Measurements from ENCODE around the gene OPRM1. TPM values are rescaled to one million over a fixed set of nuclear protein-coding genes. Genes with fewer than 3 reads are reported as not detected.

Gene OPRM1
- total RNA-seq, 4 donors from 2014 or later, result not detected

GRCh38 chr6:154138793-154139192, 99.8 kb downstream of the OPRM1 start:
- no peak for DNase-seq (ENCODE audit: low spot score)
- ATAC-seq (ENCODE audit: low FRiP score), result no peak
- TF ChIP-seq CTCF (IDR thresholded peaks at IDR 0.05), result no peak

GRCh38 chr6:154139892-154140291, 100.9 kb downstream of the OPRM1 start:
- no peak for TF ChIP-seq CTCF (IDR thresholded peaks at IDR 0.05)
- no peak for ATAC-seq (ENCODE audit: low FRiP score)

GRCh38 chr6:154140743-154141142, 101.7 kb downstream of the OPRM1 start:
- ATAC-seq (ENCODE audit: low FRiP score) (no peak), DNase-seq (ENCODE audit: low spot score) (no peak)
- no peak for TF ChIP-seq CTCF (IDR thresholded peaks at IDR 0.05)

More at GRCh38 chr6:154139892-154140291, 100.9 kb downstream of the OPRM1 start:
- no peak for DNase-seq (ENCODE audit: low spot score)

GRCh38 chr6:154143753-154144152, 104.7 kb downstream of the OPRM1 start:
- no peak for ATAC-seq (ENCODE audit: low FRiP score)
- DNase-seq (ENCODE audit: low spot score), result no peak
- TF ChIP-seq CTCF (IDR thresholded peaks at IDR 0.05), result no peak

GRCh38 chr6:154154389-154154967, 115.4 kb downstream of the OPRM1 start:
- TF ChIP-seq CTCF (IDR thresholded peaks at IDR 0.05), result peak in 2 of 3 donors; percentile 17 to 63
- DNase-seq (ENCODE audit: low spot score) (peak; percentile 51), ATAC-seq (ENCODE audit: low FRiP score) (no peak)

GRCh38 chr6:154156135-154156896, 117.3 kb downstream of the OPRM1 start:
- no peak for ATAC-seq (ENCODE audit: low FRiP score)
- TF ChIP-seq CTCF (IDR thresholded peaks at IDR 0.05), result no peak

GRCh38 chr6:154157082-154157481, 118.0 kb downstream of the OPRM1 start:
- DNase-seq (ENCODE audit: low spot score), result no peak
- no peak for ATAC-seq (ENCODE audit: low FRiP score)
- no peak for TF ChIP-seq CTCF (IDR thresholded peaks at IDR 0.05)

More at GRCh38 chr6:154156135-154156896, 117.3 kb downstream of the OPRM1 start:
- no peak for DNase-seq (ENCODE audit: low spot score)
